Activated T-cell treated with anti-CD3 and anti-CD28 coated beads for 24 hours (primary cell): Measurements from ENCODE around the gene NDUFAF3.
A peak's percentile ranks its signal among the peaks of the same experiment; 100 is the strongest.

Experiments
- DNase-seq: peaks from one replicate; pipeline ENCODE4 v3.0.0-alpha.2; 2020; ENCODE audit warnings: low read depth

NDUFAF3 gene

DNA sequence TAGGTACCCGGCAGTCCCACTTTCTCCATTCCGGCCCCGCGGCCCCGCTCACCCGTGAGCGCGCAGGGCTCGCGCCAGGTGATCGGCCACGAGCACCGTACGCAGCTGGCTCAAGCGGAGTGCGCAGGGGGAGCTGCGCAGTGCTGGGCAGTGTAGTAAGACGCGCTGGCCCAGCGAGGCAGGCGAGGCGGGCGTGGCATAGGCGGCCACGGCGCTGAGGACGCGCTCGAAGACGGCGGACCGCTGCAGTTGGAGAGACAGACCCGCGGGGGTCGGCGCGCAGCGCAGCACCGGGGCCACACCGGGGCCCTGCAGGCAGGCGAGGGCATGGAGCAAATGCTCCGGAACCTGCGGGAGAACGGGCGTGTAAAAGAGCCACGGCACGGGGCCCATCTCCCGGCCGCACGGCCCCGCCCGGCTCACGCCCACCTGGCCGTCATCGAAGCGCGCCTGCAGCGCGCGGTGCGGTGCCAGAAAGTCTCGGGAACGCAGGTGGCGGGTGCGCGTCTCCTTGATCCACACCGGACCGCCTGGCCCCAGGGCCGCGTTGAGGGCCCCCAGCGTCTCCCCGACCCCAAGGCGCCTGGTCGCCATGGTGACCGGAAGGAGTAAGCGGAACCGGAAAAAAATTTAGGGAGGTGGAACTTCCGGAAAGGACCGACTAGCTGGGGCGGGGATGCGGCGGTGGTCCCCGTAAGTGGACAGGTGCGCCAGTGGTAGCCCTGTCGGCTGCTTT, 3.8 kb upstream of the NDUFAF3 start, which contains the start of gene DALRD3:
Gene DALRD3 (minus strand): TSS at position 610 of the 736 bp plus-strand sequence. CDS start 16 bp downstream, at position 594.
- DNase-seq = peak; percentile 60

DNA sequence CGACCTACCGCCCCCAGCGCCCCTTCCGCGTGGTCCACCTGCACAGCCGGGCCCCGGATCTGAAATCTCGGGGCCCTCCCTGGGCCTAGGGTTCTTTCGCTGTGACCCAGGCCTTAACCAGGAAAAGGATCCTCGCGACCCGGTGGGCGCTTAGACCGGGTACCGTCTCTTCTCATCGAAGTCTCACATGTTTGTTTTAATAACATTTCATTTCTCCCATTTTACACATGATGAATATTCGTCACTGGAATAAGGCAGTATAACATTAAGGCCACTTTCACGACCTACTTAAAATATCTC, 3.3 kb upstream of the NDUFAF3 start:
- DNase-seq = no peak

DNA sequence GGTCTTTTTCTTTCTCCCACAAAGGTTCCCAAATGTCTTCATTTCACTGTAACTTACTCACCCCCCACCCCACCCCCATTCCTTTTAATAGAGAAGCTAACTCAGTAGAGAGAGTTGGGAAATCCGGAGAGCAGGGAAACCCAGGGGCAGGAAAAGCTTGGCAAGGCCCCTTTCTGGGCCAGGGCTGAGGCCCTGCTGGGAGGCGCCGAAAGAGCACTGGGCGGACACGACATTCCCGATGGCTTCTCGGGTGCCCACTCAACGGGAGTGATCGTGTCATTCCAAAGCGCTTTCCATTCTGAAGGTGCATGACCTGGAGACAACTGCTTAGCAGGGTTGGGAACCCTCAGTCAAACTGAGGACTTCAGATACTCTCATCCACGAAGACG, 2.0 kb upstream of the NDUFAF3 start:
- no peak for DNase-seq

DNA sequence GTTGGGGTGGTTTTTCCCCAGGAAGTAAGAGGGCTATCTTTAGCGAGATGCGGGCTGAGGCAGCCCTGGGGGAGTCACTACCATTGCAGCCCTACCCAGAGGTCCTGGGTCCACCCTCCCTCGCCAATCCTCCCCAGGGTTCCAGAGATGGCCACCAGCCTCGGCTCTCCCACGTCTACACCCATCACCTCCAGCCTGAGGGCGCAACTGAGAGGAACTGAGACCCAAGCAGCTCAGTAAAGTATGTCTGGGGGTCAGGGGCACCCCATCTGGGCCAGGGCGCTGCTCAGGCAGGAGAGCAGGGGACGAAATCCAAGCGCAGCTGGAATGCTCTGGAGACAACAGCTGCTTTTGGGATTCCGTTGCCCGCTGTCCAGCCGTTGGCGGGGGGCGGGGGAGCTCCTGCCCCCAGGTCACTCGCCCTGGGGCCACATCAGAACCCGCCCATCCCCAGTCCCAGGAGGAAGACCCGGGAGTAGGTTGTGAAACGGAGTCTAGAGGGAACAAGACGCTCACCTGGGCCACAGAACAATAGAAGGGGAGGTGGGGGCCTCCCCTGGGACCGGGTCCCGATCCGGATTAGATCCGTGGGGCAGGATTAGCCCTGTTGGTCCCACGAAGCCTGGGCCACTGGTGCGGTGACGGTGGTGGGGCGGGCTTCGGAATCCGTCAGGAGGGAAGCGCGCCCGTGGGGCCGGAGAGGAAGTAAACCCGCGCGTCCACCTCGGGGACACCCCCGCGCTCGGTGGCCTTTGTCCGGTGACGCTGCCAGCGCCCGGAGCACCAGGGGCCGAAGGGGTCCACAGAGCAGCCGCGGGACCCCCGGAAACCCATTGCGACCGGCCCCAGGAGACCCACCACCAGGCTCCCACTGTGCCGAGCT, 1.4 kb upstream of the NDUFAF3 start:
- no peak for DNase-seq

DNA sequence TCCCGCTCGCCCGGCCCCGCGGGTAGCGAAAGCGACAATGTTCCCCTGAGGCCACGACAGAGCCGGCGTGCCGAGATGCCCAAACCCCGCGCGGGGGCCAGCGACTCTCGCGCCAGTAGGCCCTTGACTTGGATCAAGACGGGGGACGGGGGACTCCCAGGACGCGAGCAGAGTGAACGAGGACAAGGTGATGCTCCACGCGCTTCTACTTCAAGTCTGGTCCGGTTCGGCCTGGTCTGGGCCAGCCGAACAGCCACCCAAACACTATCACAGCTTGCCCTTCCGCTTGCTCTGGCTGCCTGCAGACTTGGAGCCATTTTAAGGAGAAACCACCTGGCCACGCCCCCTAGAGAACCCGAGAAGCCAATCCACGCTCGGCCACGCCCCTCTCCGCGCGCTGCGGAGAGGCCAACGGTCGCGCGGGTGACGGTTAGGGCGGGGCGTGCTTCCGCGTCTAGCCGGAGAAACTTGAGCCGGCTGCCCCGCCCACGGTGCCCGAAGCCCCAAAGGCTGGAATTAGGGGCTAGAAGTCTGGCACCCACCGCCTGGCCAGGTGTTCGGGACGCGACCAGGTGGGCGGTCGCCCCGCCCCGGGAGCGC, 608 bp upstream of the NDUFAF3 start:
- DNase-seq = peak; percentile 98

DNA sequence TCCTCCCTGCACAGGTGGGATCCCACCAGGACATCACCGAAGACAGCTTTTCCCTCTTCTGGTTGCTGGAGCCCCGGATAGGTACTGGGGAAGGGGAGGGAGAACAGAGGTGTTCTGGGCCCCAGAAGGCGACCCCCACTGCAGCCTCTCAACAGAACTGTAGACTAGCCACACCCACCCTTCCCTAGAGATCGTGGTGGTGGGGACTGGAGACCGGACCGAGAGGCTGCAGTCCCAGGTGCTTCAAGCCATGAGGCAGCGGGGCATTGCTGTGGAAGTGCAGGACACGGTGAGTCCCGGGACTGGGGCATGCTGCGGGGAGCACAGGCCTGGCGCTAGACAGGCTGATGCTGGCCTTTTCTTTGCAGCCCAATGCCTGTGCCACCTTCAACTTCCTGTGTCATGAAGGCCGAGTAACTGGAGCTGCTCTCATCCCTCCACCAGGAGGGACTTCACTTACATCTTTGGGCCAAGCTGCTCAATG, 809 bp downstream of the NDUFAF3 start:
- DNase-seq = no peak

DNA sequence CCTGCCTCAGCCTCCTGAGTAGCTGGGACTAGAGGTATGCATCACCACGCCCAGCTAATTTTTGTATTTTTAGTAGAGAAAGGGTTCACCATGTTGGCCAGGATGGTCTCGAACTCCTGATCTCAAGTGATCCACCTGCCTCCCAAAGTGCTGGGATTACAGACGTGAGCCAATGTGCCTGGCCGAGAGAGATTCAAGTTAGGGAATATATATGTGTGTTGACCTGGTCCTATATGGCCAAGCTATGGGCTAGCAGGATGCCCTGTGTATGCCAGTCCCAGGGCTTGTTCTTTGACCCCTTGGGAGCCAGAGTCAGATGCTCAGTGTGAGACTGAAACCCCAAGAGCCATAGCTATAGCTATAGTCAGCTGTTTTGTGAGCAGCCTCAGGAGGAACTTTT, 1.9 kb downstream of the NDUFAF3 start:
- DNase-seq = no peak

DNA sequence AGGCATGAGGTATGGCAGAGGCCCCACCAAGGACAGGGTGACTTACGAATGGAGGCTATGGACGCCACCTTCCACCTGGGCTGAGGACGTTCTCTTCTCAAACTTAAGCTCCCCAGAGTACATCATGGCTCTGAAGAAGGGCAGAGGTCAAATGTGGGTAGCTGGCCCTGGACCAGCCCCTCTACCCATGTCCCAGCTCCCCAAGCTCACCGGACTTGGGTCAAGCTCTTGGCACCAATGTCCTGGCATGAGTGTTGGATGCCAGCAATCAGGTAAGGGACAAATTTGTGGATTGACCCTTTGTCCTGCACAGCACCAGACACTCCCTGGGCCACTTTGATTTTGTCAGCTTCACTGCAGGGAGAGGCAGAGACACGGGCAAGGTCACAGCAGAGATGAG, 2.5 kb downstream of the NDUFAF3 start:
- DNase-seq = no peak

DNA sequence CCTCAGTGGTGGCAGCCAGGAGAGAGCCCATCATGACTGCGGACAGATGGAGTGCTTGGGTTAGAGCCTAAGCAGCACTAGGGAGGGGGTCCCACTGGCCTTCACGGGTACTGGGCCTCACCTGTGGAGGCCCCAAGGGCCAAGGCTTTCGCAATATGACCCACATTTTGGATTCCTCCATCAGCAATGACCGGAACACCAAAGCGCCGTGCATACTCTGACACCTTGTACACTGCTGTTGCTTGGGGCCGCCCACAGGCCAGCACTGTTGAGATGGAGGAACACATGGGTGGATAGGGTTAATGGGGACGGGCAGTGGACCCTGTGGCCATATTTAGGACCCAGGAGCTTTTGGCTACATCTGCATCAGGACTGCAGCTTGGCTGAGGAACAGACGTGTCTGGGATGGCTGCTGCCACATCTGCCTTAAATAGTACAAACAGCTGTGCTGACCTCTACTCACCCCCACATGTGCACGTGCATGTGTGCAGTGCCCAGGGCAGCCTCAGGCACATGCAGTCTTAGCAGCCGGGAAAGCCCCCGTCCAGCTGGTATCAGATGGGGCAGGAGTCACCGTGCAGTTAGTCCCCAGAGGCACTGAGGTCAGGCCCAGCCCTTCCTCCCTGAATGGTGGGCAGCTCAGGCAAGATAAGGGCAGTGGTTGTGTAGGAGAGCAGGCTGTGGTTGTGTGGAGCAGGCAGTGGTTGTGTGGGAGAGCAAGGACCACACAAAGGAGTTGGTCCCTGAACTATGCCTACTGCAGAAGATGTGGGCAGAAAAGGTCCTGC, 3.3 kb downstream of the NDUFAF3 start:
- no peak for DNase-seq

DNA sequence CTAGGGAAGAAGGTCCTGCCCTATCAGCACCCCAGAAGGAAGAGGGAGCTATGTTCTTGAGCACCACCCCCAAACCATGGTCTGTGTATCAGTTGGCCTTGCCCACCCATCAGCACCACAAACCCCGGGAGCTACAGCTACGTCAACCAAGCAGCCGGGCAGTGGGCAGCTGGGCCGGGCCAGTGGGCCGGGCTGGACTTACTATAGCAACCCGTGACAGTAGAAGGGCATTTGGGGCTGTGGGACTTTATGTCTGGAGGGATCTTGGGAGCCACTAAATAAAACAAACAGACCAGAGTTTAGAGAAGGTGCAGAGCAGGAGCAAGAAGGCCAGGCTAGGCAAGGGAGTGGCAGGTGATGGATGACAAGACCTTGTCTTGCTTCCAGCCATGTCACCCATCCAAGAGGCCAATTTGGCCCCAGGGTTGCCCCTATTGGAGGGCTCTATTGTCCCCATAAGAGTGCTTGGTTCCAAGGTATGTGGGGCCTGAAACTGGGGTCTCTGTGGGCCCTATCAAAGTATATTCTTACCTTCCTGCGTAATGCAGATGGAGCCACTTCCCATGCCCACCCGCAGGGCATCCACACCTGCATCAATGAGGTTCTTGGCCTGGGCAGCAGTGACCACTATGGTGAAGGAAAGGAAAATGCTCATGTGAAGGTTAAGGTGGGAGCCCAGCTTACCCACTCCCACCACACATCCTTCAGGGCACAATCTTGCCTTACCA, 4.0 kb downstream of the NDUFAF3 start:
- DNase-seq = no peak

DNA sequence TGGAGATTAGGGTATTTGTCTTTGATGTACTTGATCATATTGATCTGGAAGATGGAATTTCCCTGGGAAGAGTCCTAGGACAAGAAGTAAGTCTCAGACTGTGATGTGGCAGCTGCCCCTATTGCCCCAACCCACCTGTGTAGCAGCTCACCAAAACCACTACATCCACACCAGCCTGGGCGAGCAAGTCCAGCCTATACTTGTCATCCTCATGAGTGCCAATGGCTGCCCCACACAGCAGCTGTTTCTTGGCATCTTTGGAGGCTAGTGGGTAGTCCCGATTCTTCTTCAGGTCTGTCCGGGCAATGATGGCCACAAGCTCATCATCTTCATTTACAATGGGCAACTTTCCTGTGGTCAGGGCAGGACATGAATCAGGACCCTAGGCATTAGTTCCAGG, 4.6 kb downstream of the NDUFAF3 start:
- no peak for DNase-seq

DNA sequence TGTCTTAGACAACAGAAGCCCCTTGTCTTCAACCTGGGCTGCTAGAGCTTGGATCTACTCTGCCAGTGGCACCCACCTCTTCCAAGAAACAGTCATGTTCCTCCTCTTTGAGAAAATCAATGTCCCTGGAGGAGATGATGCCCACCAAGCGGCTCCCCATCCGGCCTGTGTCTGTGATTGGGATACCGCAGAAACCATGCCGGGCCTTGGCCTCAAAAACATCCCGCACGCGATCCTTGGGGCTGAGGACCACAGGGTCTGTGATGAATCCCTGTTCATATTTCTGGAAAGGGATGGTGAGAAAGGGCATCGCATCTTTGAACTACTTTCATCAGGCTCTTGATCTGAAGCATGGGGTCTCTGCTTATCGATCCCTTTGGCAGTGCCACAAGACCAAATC, 5.7 kb downstream of the NDUFAF3 start:
- no peak for DNase-seq

DNA sequence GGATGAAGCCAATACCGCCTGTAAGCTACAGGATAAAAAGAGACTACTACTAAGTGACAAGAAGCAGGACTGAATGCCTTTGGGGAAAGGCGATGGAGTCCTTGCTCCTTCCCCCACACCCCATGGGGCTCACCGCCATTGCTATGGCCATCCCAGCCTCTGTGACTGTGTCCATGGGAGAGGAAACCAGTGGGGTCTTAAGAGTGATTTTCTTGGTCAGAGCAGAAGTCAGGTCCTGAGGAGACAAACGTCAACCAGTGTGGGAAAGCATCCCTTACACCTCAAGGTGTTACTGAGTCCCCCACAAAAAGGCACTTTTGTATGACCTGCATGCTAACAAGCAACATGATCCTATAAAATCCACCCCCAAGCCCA, 6.4 kb downstream of the NDUFAF3 start:
- no peak for DNase-seq

DNA sequence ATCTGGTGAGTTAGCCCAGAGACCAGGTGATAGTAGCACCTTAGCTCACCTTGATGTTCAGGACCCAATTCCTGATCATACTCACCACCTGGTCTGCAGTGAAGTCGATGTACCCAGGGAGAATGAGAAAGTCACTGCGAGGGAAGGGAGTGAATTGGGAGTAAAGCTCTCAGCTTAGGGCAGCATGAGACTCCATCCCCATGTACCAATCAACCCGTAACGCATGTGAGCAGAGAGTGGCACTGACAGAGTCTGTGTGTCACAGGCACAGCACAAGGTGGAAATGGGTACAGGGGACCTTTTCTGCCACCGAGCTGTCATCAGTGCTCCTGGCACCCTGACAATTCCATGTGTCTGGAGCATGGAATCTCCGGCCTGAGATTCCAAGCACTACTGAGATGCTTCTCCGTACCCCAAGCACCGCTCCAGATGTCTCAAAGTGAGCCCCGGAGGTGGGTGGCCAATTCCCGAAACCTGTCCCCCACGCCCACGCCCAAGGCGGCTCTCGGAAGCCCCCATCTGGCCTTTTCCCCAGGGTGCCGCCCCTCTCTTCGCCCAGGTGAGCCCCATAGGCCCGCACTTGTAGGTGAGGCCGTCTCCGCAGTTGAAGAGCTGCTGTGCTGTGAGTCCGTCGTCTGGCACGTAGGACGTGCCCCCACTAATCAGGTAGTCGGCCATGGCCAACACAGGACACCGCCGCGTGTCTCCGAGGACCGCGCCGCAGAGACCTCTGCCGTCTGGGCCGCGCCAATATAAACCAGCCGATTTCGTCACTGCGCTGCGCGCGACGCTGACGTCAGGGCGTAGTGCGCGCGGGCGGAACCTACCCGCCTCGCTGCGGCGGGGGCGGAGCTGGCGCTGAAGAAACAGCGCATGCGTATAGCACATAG, 7.0 kb downstream of the NDUFAF3 start, which contains the start of gene IMPDH2:
Gene IMPDH2 (minus strand): TSS at position 726 of the 890 bp plus-strand sequence. CDS start 48 bp downstream, at position 678.
- peak; percentile 89 for DNase-seq

DNA sequence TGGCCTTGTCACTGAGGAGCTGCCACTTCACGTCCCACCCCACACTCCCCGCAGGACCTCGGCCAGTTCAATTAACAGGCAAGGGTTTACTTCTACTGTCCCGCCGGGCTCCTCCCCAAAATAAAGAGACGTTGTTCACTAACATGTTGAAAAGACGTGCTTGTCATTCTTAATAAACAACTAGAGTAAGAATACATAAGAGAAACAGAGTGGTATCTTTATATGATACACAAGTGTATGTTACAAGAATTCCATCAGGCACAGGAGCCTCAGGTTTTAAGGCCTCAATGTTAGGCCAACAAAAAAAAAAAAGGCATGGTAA, 7.6 kb downstream of the NDUFAF3 start:
- DNase-seq = no peak

DNA sequence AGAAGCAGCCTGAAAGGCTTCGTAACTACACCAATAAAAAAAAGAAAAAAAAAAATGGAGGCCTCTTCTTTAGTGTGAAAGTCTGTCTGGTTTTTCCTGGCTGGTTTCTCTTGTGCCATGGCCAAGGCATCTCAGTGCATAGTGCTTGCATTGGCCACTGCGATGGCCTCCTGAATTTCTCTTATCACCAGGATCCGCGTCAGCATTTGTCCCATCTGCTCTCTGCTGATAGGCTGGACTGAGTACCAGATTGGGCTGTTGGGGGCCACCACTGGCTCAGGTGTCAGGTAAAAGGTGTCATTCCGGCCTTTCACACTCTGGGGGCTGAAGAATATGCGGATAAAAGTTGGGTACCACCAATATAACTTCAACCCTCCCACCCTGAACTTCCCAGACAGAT, 8.4 kb downstream of the NDUFAF3 start:
- DNase-seq = no peak

DNA sequence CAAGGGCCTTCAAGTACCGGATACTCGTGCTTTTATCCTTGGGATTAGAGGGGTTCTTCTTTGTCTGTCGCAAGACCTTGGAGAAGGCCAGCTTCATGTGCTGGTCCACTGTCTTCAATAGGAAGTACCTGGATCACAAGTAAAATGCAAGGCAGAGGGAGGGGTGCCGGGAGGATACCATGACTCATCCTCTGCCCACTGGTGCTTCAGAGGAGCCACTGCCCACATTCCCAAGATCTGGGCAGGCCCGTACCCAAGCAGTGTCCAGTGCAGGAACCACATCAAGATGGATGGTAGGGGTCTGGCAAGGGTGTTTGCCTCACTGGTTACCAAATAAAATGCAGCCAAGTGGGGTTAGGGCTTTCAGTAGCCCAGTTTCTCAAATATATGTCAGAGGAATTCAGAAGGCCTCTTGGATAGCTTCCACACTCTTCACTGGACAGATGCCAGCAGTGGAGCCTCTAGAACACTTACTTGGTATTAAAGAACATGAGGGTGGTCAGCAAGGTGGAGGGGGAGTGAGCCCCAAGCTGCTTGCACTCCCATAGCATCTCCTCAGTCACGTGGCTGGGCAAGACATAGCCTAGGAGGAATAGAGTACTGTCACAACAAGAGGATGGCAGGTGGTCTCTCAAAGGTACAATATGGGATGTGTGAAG, 10.9 kb downstream of the NDUFAF3 start:
- no peak for DNase-seq

DNA sequence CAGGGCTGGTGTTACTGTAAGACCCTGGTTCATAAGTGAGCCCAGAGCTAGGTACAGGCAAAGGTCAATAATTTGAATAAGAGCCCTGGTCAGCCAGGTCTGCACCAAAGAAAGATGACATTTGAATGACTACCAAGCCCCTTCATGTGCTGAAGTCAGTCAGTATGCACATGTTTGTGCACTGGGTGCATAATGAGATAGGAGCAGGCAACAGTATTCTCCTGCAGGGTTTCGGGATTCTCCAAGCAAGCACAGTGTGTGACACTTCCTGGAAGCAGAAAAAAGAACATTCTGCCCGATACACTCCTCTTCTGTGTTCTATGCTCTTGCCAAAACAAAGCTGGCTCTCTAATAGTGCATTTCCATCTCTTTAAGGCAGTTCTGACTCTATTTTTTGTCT, 12.7 kb downstream of the NDUFAF3 start:
- DNase-seq = no peak

DNA sequence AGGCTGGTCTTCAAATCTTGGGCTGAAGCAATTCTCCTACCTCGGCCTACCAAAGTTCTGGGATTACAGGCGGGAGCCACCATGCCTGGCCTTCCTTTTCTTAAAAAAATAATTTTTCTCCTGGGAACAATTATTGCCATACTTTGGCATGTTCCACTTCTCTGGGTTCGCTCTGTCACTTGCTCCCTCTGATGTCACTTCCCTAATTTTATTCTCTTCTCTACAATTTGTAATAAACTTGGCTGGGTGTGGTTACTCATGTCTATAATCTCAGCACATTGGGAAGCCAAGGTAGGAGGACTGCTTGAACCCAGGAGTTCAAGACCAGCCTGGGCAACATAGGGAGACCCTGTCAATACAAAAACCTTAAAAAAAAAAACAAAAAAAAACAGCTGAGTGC, 13.4 kb downstream of the NDUFAF3 start:
- DNase-seq = no peak

DNA sequence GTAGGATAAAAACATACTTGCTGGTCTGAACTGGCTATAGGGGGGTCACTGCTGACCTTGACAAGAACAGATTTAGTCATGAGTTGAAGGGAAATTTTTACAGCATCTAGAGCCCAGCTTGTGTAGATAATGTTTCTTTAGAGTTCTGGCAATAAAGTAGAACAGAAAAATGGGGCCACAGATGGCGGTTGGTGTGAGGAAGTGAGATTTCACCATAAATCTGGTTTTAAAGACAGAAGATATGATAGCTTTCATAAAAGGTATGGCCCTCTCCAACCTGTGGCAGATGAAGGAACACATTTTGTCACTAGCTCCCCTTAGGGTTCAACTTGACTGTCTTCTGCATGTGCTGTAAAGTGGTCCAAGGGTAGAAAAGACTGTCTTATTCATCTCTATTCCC, 31.6 kb downstream of the NDUFAF3 start:
- DNase-seq = no peak
